GM11168 (cell line): ENCODE measurements around the gene AFDN.

ENCODE experiments used
- in situ Hi-C: fragments of 300-500 bp; cut with MboI; formaldehyde crosslinking; loops from one replicate; pipeline ENCODE4 v1.12.0; 2022; ENCODE audit warnings: low sequenced_read_pairs; ENCODE audit not compliant: unreplicated experiment

AFDN gene

GRCh38 chr6:167795874-167796191, 30.9 kb upstream of the AFDN start:
- in situ Hi-C loops = no loop called here

- in situ Hi-C loops = no loop called here
These were observed 30.3 kb upstream of the AFDN start for GRCh38 chr6:167796192-167796981.

- in situ Hi-C loops = no loop called here
These were observed 29.7 kb upstream of the AFDN start for GRCh38 chr6:167797011-167797471.

- in situ Hi-C loops = no loop called here
These were observed 29.0 kb upstream of the AFDN start for GRCh38 chr6:167797476-167798265.

GRCh38 chr6:167798453-167798852, 28.3 kb upstream of the AFDN start:
- in situ Hi-C loops = no loop called here

GRCh38 chr6:167799033-167799821, 27.5 kb upstream of the AFDN start:
- in situ Hi-C loops = no loop called here

- in situ Hi-C loops = no loop called here
These were observed 26.2 kb upstream of the AFDN start for GRCh38 chr6:167800549-167800948.

- in situ Hi-C loops = no loop called here
These were observed 25.4 kb upstream of the AFDN start for GRCh38 chr6:167801263-167801662.

- in situ Hi-C loops = no loop called here
These were observed 24.4 kb upstream of the AFDN start for GRCh38 chr6:167802339-167802738.

GRCh38 chr6:167803816-167804215, 22.9 kb upstream of the AFDN start:
- in situ Hi-C loops = no loop called here

GRCh38 chr6:167804281-167805013, 22.3 kb upstream of the AFDN start:
- in situ Hi-C loops = no loop called here

GRCh38 chr6:167805349-167806060, 21.2 kb upstream of the AFDN start:
- in situ Hi-C loops = no loop called here

- in situ Hi-C loops = no loop called here
These were observed 20.5 kb upstream of the AFDN start for GRCh38 chr6:167806061-167806700.

GRCh38 chr6:167807200-167807599, 19.5 kb upstream of the AFDN start:
- in situ Hi-C loops = no loop called here

- in situ Hi-C loops = no loop called here
These were observed 19.0 kb upstream of the AFDN start for GRCh38 chr6:167807756-167808155.

- in situ Hi-C loops = no loop called here
These were observed 15.7 kb upstream of the AFDN start for GRCh38 chr6:167811040-167811439.

GRCh38 chr6:167811442-167812087, 15.1 kb upstream of the AFDN start:
- in situ Hi-C loops = no loop called here

GRCh38 chr6:167812088-167812487, 14.6 kb upstream of the AFDN start:
- in situ Hi-C loops = no loop called here
